Gastroesophageal sphincter (tissue), 3 donors: ENCODE data around the gene NECTIN1.

ENCODE experiments used
- POLR2A ChIP-seq, 2 donors: fragments of 450-650 bp; IDR thresholded peaks; one replicate each; pipeline ENCODE4 v1.6.1; 2017; ENCODE audit warnings: antibody characterized with exemption in 2 of 2, mild to moderate bottlenecking in 2 of 2, moderate library complexity in 1 of 2
- TF ChIP-seq, protein P1 (sequence below), 4 experiments: fragments of 200-600 bp in 2 of 4; fragments of 450-650 bp in 2 of 4; sonication (generic) in 1 of 4; IDR thresholded peaks; one replicate each; pipeline ENCODE4 v1.5.1; 2017 to 2019; ENCODE audit warnings: antibody characterized with exemption in 4 of 4, mild to moderate bottlenecking in 2 of 4, moderate library complexity in 2 of 4

DNA sequence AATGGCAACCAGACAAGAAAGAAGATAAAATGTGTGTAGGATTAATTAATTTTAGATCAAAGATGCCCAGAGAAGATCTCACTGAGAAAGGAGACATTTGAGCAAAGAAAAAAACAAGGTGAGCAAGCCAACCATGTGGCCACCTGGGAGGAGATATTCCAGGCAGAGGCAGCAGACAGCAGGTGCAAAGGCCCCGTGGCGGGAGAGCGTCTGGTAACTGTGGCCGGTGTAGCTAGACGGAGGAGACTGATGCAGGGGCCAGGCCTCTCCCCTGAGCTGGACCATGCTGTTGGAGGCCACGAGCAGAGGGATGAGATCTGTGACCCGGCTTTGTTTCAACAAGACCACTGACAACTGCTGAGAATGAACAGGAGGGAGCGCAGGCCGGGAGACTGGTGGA is 23.6 kb downstream of the NECTIN1 start:
- TF ChIP-seq, protein P1, sequence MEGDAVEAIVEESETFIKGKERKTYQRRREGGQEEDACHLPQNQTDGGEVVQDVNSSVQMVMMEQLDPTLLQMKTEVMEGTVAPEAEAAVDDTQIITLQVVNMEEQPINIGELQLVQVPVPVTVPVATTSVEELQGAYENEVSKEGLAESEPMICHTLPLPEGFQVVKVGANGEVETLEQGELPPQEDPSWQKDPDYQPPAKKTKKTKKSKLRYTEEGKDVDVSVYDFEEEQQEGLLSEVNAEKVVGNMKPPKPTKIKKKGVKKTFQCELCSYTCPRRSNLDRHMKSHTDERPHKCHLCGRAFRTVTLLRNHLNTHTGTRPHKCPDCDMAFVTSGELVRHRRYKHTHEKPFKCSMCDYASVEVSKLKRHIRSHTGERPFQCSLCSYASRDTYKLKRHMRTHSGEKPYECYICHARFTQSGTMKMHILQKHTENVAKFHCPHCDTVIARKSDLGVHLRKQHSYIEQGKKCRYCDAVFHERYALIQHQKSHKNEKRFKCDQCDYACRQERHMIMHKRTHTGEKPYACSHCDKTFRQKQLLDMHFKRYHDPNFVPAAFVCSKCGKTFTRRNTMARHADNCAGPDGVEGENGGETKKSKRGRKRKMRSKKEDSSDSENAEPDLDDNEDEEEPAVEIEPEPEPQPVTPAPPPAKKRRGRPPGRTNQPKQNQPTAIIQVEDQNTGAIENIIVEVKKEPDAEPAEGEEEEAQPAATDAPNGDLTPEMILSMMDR (IDR thresholded peaks at IDR 0.05), result no peak
- TF ChIP-seq POLR2A (IDR thresholded peaks at IDR 0.05), result no peak
